Retinal pigment epithelial cell (primary cell): ENCODE data around the gene PZP.

Experiments
- DNase-seq: peaks from one replicate; pipeline ENCODE4 v3.0.0-alpha.2; 2010; ENCODE audit warnings: low read depth
- H3K4me3 ChIP-seq: 2 replicates; pipeline ENCODE4 v1.5.1; 2011; ENCODE audit warnings: mild to moderate bottlenecking, low read length, control low read depth, moderate library complexity
- TF ChIP-seq, protein P1 (sequence below): conservative IDR thresholded peaks from 2 replicates; pipeline ENCODE4 v1.5.1; 2011; ENCODE audit warnings: low read depth, low read length, control low read depth, inconsistent platforms

Gene PZP

DNA sequence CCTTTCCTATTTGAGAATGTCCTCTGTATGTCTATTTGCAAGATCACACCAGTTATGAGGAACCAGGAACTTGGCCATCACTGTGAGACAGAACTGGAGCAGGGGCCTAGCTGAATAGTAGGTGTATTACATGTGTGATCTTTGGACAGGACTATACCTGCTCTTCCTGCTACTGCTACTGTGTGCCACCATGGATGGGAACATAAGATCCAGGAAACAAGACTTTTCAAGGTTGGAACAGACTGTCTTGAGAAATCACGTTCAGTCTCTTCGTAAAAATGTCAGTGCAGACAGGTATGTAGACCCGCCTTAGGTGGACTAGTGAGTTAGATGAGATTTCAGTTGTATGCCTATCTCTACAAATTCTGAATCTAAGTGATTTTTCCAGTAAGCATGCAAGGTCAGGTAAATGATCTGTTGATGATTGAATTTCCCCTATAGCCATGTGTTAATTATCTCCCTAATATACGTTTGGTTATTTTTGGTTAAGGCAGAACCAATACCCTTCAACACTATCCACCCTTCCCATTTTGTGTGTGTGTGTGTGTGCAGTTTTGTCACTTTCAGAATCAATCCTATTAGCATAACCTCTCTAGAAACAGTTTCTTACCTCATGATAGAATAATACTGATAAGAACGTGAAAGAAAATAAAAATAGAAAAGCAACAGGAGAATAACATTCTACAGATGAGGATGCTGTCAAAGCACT lies 99.5 kb downstream of the PZP start:
- no peak for DNase-seq
- TF ChIP-seq, protein P1, sequence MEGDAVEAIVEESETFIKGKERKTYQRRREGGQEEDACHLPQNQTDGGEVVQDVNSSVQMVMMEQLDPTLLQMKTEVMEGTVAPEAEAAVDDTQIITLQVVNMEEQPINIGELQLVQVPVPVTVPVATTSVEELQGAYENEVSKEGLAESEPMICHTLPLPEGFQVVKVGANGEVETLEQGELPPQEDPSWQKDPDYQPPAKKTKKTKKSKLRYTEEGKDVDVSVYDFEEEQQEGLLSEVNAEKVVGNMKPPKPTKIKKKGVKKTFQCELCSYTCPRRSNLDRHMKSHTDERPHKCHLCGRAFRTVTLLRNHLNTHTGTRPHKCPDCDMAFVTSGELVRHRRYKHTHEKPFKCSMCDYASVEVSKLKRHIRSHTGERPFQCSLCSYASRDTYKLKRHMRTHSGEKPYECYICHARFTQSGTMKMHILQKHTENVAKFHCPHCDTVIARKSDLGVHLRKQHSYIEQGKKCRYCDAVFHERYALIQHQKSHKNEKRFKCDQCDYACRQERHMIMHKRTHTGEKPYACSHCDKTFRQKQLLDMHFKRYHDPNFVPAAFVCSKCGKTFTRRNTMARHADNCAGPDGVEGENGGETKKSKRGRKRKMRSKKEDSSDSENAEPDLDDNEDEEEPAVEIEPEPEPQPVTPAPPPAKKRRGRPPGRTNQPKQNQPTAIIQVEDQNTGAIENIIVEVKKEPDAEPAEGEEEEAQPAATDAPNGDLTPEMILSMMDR = no peak

DNA sequence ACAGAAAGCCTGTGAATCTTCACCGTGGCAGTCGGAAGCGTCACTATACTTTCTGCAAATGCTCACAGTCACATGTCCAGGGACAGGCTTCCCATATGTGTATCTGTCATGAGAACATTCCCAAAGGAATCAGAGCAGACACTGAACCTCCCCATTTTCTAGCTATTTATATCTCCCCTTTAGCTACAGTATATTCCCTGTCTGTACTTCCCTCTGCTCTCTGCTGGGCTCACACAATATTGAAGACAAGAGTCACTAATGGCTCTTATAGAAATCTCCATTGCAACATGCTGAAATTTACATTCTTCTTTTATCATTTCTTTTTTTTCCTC lies 100.7 kb downstream of the PZP start:
- no peak for DNase-seq
- no peak overlapping the region for H3K4me3 ChIP-seq
- TF ChIP-seq, protein P1 = no peak

More for the DNA sequence above, 99.5 kb downstream of the PZP start:
- no peak overlapping the region for H3K4me3 ChIP-seq

DNA sequence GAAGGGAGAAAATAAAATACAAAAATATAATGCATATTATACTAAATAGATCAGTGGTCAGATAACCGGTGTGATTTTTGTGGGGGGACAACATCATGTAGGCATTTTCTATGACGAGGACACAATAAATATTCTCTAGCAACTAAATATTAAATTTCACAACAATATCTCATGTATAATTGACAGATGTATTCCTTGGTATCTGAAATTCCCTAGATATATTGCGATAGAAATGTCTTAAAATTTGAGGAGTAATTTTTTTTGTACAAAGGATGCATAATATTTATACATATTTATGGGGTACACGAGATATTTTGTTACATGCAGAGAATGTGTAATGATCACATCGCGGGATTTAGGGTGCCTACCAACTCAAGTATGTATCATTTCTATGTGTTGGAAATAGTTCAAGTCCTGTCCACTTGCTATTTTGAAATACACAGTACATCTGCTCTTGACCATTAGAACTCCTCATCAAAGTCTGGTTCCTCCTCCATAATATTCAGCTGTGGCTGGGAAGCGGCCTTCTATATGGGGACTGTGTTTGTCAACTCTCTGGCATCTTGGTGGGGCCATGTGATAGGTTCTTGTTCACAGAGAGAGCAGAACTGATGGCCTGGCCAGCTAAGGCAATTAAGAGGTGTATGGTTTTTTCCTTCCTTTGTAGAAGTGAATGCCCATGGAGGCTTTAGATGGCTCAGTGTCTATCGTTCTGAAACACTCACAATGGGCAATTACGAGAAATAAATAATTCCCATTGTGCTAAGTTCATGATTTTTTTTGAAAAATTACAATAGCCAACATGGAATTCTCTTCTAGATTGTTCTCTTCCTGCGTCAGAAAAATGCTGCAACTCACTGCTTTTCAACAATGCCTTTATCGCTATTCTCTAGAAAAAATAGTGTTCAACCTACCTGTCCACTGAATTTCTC lies 101.3 kb downstream of the PZP start:
- DNase-seq = no peak
- TF ChIP-seq, protein P1 = no peak
- H3K4me3 ChIP-seq = no peak overlapping the region

DNA sequence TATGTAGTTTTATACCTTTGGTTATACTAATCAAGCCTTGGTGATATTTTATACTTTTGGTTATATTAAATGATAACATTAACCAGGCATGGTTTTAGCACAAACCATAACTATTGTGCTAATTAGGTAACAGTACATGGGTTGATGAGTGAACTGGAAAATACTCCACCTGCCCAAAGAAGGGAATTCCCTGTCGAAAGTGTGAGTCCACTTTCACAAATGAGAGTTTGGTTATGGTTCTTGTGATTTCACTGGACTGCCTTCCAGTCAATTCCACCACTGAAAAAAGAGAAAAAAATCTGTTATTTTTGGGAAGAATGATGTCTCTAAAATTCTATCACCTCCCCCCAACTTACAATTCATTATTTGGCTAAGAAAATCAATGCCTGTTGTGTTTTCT lies 102.1 kb downstream of the PZP start:
- no peak overlapping the region for H3K4me3 ChIP-seq
- TF ChIP-seq, protein P1 = no peak
- DNase-seq = no peak

DNA sequence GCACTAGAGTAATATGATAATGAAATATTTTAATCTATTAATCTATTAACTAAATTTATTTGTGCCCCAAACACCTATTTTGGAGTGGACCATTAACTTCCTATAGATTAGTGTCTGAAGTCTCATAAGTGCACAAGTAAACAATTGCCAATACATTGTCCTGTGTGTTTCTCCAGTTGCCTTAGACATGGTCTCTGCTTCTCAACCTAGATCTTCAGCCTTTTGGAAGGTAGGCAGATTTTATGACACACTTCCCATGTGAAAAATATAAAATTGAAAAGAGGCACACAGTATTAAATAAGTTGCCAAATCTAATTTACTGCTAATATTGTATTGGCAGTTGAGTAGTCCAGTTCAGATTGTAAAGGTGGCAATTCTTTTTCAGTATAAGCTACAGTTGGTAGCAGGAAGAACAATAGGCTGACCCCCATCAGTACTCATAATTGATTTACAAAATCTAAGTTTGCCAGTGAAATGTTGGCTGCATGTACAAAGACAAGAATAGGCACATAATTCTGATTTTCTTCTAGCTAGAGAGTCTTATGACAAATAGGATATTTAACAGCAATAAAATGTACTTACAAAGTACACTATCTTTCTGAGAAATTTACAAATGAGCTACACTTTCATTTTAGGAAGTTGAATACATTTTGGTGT lies 103.3 kb downstream of the PZP start:
- H3K4me3 ChIP-seq = no peak overlapping the region
- DNase-seq = no peak
- TF ChIP-seq, protein P1 = no peak

DNA sequence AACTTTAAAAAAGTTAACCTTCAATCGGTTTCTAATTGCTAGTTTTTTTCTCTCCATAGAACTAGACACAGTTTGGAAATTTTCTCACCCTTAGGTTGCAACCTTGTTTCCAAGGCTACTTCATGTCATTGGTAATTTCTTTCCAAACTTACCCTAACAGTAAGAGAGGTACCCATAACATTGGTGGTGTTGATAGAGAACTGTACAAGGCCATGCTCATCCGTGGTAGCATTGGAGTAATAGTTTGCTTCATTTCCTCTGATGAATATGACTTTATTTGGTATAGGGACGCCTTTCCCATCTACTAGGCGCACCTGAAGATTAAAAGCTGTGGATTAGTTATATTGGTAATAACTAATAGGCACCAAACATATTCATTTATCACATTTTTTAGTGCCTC lies 104.1 kb downstream of the PZP start:
- no peak for DNase-seq
- TF ChIP-seq, protein P1 = no peak
- no peak overlapping the region for H3K4me3 ChIP-seq
